Measurements from ENCODE around the gene ALG1. TPM values are rescaled to one million over a fixed set of nuclear protein-coding genes. Genes with fewer than 3 reads are reported as not detected.

The ALG1 gene
- total and polyA plus RNA-seq, 2 of the 13 experiments (the other 11 are each of a cell fraction or from before 2014, with no cell fraction given) = 43.3 to 75.6 TPM

- POLR2A ChIA-PET = interaction anchor here (0.8 kb wide), 1 partner anchor 29 kb away, joined by 3 read pairs; no protein-coding TSS in a partner anchor
- TF ChIP-seq CHCHD3 (CRISPR knock-in tag; IDR thresholded peaks at IDR 0.05) (no peak), TOE1 (CRISPR knock-in tag; IDR thresholded peaks at IDR 0.05) (no peak), ZNF782 (CRISPR knock-in tag; IDR thresholded peaks at IDR 0.05; ENCODE audit: borderline replicate concordance) (no peak), GABPA (IDR thresholded peaks at IDR 0.05; ENCODE audit: low read depth, low read length) (peak; percentile 15; the same call in 1 of the 2 replicates), GABPA (CRISPR knock-in tag; IDR thresholded peaks at IDR 0.05; ENCODE audit: low read depth) (no peak), ZNF646 (CRISPR knock-in tag; IDR thresholded peaks at IDR 0.05) (peak; percentile 34; the same call in 1 of the 2 replicates), FOXA3 (CRISPR knock-in tag; IDR thresholded peaks at IDR 0.05) (peak; percentile 59; the same call in 1 of the 2 replicates), ZNF101 (CRISPR knock-in tag; IDR thresholded peaks at IDR 0.05; ENCODE audit: borderline replicate concordance, low read depth) (no peak), ZBTB2 (CRISPR knock-in tag; IDR thresholded peaks at IDR 0.05; ENCODE audit: low read depth) (no peak), MAFG (CRISPR knock-in tag; IDR thresholded peaks at IDR 0.05) (no peak), NR2F2 (IDR thresholded peaks at IDR 0.05; ENCODE audit: borderline replicate concordance, low read depth) (no peak), NAIF1 (CRISPR knock-in tag; IDR thresholded peaks at IDR 0.05; ENCODE audit: borderline replicate concordance) (no peak), PAX8 (CRISPR knock-in tag; IDR thresholded peaks at IDR 0.05; ENCODE audit: borderline replicate concordance) (no peak), TEAD3 (CRISPR knock-in tag; optimal IDR thresholded peaks at IDR 0.05; ENCODE audit: borderline replicate concordance) (peak; percentile 30), FOXA1 (IDR thresholded peaks at IDR 0.05) (no peak; the same call in 1 of the 2 replicates), FOXA1 (CRISPR knock-in tag; IDR thresholded peaks at IDR 0.05) (peak; percentile 79), ZSCAN20 (CRISPR knock-in tag; IDR thresholded peaks at IDR 0.05; ENCODE audit: borderline replicate concordance) (no peak), TRIM22 (IDR thresholded peaks at IDR 0.05) (no peak)
Measured at GRCh38 chr16:5064915-5065314, 6.7 kb upstream of the ALG1 start.

More at GRCh38 chr16:5064915-5065314, 6.7 kb upstream of the ALG1 start:
- Histone ChIP-seq H3K79me2 (ENCODE audit: insufficient read depth, low read length) (no peaks in the 10 kb centered on the region), H2AFZ (ENCODE audit: low read length) (no peak overlapping the region), H4K20me1 (ENCODE audit: insufficient read depth, low read length) (no peaks in the 10 kb centered on the region), H3K36me3 (replicated peaks in 1 of 2; ENCODE audit: control insufficient read depth in 1 of 2, insufficient read depth in 2 of 2, low read length in 2 of 2) (no peaks in the 10 kb centered on the region), H3K4me3 (replicated peaks in 1 of 3; ENCODE audit: insufficient read depth in 1 of 3, low read depth in 2 of 3, low read length in 3 of 3) (peak overlapping the region in 1 of 3 experiments; percentile 63; a peak in 1 of 6 replicates), H3K4me1 (ENCODE audit: insufficient read depth, low read length) (peaks cover 21% of the 10 kb centered on the region), H3K27ac (ENCODE audit: extremely low read length, insufficient read depth, low read length) (no peak overlapping the region), H3K9me3 (ENCODE audit: low read length) (no peaks in the 10 kb centered on the region), H3K9ac (ENCODE audit: insufficient read depth, low read depth, low read length) (no peak overlapping the region), H3K4me2 (ENCODE audit: low read depth, low read length) (peak overlapping the region; percentile 76), H3K27me3 (ENCODE audit: control insufficient read depth in 1 of 2, insufficient read depth in 2 of 2, low read length in 2 of 2) (peaks cover 0 to 21% of the 10 kb centered on the region in 2 experiments; a peak in 2 of 5 replicates)
- FAIRE-seq = no peak
- DNase-seq (ENCODE audit: low spot score) = no peak
- intact Hi-C loops (cut with micrococcal nuclease; ENCODE audit: unreplicated experiment) = no loop called here
- 25% methylated on average over 7 of the region's 7 CpGs for WGBS (ENCODE audit: low lambda C conversion rate)
- in situ Hi-C loops (cut with HindIII; ENCODE audit: extremely low pct_ligation_motif_present, low pct_unique_long_range_greater_than_20kb) = no loop called here
- ATAC-seq = no peak; the same call in 2 of the 3 replicates
- BruUV-seq (replicated peaks) = no TSS peak
- CTCF ChIA-PET (ENCODE audit: low intra/inter-chr PET ratio, low total read pairs) = no interaction called here
